HG03575 (cell line): ENCODE measurements around the gene TTLL5.
A peak's percentile ranks its signal among the peaks of the same experiment; 100 is the strongest.

Experiments used
- ATAC-seq: cut with Tn5 transposase; IDR thresholded peaks from one replicate; pipeline ENCODE4 v1.9.1; 2021; ENCODE audit not compliant: unreplicated experiment, insufficient number of reproducible peaks, low FRiP score; ENCODE audit errors: extremely low read depth

Gene TTLL5

DNA sequence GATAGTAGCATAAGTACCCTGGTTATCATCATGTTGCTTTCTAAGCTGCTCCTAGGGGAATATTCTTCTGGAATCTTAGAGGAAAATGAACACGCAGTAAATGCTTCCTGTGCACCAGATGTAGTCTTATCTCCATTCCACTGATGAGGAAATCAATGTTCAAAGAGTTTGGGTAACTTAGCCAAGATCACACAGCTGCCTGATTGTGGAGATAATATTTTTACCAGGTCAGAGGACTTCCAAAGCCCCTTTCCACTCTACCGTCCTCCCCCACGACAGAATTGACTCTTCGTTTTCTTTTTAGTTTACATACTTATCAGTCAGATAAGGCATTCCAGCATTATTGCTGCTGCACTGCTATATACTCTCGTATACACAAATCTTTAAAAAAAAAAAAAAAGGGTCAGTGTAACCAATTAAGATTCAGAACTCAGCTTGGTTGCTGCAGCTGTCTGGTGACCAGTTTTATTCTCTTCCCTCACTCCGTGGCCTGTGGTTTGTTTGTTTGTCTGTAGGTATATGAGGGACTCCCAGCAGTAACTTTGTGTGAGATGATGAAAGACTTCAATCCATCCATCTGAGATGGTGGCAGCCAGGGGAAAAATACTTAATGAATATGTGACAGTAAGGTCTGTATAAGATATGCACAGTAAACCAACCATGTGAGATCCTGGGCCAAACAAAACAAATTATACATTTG, 210.3 kb downstream of the TTLL5 start:
- no peak for ATAC-seq

DNA sequence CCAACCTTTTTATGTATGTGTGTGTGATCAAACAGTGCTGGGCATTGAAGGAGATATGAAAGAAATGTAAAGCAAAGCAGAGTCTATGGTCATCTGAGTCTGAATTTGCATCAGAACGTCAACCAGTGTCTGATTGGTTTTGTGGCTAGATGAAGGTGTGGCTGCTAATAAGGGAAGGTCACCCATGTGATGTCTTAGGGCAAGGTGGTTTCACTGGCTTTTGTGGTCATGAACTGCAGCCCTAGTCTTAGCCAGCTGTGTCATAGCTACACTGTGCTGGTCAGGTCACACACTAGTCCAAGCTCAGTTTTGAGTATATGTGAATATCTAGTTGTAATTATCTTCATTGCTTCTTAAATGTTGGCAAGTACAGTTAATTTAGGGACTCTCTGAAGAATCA, 214.9 kb downstream of the TTLL5 start:
- peak; percentile 90 for ATAC-seq

DNA sequence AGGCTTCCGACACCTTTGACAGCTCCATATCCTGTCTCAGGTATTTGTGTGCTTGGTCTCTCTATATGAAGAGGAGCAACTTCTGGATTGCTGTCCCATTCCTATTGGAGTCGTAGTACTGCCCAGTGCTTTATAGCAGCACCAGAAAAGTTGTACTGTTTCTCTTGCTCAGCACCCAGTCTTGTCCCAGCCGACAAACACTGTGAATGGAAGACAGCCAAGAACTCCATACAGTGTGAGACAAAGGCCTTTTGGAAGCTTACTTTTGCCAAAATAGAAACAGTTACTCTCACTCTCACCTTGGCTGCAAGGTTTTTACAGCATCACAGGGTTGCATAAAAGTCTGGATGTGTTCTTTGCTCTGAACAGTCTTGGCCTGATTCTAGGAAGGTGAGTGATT, 215.5 kb downstream of the TTLL5 start:
- no peak for ATAC-seq

DNA sequence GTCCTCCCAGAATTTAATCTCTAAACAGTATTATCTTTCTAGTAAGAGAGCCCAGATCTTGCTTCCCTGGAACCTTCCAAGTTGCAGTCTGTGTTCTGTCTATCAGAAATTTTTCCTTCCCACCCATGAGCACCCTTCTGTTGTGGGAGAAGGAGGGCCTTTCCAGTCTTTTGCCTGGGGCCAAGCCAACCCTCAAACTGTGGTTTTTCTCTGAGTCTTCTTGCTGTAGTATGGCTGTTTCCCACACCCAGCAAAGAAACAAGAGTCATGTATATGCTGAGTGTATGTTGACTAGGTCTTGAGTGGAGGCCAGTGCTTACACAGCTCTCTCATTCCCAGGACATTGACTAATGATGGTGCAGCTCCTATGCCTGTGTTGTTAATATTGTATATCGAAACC, 216.2 kb downstream of the TTLL5 start:
- ATAC-seq: no peak

DNA sequence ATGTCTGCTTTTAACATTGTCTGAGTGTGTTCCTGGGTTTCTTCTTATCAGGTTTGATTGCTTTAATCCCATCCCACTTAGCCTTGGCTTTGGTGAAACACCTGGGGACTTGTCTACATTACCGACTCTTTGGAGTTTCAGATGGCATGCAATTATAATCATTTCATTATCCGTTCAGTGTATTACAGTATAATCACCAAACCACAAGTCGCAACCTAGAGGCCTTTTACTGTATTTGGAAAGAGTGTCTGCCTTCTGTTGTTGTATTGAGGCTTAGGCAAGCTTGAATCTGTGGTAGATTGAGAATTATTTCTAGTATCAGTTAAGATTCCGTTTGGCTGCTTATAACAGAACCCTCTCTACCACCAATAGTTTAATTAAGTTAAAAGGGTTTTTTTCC, 216.8 kb downstream of the TTLL5 start:
- ATAC-seq: no peak

DNA sequence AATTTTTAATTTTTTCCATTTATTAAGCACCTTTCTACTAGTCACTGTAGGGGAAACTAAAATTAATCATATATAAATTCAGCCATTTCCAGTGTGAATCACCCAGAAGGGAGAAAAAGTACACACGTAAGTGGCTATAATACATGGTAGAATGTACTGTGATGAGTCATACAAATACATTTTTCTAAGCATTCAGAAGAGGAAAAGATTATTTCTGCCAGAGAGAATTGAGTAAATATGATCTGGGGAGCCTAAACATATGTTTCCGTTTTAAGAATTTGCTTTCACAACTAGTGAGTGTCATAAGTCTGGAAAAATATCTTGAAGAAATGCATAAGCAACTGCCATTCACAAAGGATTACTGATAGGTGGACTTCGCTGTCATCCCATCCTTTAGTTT, 218.0 kb downstream of the TTLL5 start:
- no peak for ATAC-seq

DNA sequence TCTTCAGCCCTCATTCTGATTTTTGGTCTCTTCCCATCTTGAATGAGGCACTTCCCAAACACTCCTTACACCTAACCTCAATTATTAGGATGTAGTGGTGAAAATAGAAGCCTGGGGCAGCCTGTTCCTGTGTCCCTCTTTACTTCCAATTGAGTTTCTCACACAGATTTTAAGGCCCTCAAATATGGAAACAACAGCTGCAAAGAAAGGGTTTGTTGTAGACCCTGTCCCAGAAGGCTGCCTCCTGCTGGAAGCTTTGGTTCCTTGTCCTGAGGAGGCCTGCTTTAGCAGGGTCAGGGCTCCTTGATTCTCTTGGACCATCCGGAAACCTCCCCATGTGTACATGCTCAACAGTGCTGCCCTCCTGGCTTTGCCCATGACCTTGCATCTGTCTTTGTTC, 219.5 kb downstream of the TTLL5 start:
- ATAC-seq: no peak

DNA sequence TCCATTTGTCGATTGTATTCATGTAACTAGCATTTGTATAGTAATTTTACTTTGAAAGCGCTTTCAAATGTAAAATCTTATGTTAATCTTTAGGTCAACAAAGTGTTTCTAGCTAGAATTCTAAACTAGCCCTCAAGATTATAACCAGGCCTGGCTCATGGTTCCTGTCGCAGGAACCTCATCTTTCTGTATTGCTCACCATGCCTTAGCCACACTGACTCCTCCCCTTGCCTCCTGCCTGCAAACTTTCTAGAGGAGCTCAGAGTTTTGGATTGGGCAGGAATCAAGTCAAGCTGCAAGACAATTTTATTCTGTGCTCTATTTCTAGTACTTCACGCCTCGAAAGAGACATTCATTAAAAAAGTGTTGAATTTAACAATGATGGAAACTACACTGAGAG, 220.9 kb downstream of the TTLL5 start:
- ATAC-seq: no peak

DNA sequence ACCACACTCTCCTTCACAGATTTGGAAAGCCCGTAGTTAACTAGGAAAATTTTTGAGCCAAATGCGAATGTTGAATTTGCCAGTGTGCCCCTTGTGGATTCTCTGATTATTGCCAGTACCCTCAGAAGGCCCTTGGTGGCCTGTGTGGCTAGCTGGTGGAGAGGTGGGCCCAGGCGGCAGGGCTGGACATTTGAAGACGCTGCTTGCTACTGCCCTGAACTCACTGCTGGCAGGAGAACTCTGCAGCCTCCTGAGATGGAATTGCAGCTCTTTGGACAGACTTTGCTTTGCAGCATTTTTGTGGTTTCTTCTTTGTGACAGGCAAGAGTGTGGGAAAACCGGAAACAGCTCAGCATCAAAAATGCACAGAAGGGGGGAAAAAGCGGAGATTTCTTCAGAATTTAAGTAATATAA, 223.2 kb downstream of the TTLL5 start:
- no peak for ATAC-seq

DNA sequence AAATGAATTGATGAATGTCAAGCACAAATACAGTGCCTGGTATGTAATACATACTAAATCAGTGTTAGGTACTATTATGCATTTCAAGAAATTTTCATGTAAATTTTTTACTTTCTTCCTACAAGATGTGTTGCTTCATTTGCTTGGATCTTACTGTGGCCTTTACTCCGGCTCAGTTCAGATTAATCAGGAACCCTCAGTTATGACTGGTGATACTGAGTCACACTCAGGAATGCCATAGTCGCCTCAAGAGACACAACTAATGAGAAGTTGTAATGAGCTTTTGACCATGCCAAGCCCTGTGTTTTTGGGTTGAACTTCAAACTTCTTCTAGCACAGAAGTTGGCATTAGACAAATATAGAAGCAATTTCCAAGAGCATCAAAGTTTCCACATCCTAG, 224.8 kb downstream of the TTLL5 start:
- ATAC-seq: no peak

DNA sequence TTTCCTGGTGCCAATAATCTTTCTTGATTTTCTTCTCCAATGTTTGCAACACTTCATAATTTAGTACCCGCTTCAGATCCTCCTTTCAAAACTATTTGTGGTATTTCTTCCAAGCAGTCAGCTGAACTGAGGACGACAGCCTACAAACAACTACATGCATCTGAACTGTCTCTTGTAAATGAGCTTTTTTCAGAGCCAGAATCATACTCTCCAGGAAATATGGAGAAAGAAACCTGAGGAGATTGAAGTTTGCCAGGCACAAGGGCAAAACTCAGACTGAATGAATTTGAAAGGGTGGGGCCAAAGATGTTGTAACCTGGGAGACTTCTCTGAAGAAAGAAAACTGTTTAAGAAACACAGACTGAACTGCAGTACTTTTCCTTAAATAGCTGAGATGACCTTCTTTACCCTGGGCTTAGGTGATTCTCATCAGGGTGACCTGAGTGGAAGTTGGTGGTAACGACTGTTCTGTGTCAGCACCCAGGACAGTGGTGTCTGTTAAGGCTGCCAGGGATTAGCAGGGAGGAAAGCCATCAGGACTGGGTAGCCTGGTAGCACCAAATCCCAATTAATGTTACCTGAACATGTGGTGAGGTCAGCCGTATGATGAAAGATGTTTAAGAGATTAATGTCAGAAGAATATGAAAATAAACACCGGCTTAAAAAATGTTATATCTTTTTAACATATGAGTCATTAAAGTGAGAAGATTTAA, 225.7 kb downstream of the TTLL5 start:
- ATAC-seq: no peak

DNA sequence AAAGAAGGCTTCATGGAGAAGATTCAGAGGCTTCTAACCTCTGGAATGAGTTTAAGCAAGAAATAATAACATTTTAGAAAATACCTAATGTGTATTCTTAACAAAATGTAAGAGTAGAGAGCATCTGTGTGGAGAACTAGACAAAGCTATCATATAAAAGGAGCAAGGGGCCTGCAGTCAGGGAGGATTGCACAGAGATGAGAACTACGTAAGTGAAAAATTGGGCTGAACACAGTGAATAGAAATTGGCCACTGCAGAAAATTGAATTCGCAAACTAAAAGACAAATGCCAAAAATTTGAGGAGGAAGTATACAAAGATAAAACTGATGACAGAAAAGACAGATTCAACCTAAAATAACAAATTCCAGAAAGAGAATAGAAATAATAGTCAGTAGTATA, 227.9 kb downstream of the TTLL5 start:
- ATAC-seq: no peak

DNA sequence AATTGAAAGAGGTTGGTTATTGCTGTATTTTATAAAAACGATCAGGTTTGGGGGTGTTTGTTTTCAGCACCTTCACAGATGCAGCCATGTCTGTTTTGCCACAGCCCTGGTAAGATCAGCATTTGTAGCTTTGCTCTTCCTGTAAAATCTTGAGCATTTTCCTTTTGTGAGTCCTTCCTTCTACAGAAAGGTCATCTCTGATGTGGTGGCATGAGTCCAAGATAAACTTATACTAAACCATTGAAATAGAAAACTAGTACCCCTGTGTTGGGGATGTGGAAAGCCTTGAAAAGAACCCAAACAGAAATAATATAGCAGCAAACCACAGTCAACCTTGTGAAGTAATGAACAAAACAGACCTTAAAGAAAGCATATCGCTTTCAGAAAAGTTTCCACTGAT, 235.3 kb downstream of the TTLL5 start:
- ATAC-seq: no peak

DNA sequence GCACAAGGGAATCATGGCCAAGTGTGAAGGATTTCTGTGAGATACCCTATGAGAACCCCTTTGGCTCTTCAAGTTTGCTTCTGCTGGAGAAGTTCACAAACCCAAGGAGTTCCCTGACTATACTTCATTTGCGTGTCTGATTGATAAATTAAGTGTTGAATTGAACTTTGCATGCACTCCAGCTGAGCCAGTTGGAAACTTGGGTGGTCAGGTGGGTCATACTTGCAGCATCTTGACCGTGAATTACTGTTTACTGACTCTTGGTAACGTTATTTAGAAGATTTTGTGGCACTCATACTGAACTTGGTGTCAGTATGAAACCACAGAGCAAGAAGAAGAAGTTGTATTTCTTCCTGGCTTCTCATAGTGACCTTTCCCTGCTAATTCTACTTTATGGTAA, 243.3 kb downstream of the TTLL5 start:
- no peak for ATAC-seq

DNA sequence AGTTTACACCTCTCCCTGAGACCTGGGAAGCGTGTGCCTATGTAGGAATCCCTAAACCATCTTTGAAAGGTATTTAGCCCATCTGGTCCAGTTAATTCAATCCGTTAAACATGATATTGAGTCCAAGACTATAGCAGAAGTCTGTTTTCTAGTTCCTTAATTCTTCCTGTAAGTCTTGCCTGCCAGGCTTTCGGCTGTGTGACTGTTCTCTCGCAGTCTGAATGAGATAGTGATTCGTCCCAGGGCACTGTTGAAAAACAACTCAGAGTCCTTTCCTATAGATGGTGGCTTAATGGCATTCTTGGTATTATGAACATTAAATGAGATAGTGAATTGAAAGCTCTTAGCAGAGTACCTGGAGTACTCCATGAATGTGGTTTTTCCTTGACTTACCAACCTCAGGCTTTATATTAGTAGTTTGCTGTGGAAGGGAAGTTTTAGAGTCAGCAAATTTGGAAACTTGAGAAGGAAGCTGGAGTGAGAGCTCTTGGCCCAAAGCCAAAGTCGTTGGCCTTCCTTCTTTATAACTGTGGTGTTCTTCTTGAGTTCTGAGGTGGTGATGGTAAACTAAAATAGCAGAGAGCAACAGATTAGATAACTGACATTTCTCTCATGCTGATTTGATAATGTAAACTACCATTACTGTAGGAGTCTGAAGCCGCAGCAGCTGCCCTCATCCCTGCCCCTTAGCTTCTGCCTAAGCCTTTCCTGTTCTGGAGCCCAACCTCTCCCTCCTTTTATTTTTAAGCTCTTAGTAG, 244.3 kb downstream of the TTLL5 start:
- no peak for ATAC-seq

DNA sequence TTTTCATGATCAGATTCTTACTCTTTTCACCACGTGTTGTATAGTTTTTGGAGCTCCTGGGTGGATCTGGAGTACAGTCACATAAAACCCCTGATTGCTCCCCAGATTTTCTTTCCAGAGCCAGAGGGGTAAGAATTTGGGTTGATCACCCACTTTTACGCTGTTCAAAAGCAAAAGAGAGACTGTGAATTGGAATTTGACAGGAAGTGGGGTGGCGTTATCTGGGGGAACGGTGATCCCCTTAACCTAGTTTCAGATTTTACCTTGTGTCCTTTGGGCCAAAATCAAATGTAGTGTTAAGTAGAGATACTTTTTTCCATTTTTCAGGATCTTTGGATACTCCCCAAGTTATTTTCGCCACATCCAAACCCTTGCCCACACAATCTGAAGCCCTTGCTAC, 245.2 kb downstream of the TTLL5 start:
- ATAC-seq: no peak

DNA sequence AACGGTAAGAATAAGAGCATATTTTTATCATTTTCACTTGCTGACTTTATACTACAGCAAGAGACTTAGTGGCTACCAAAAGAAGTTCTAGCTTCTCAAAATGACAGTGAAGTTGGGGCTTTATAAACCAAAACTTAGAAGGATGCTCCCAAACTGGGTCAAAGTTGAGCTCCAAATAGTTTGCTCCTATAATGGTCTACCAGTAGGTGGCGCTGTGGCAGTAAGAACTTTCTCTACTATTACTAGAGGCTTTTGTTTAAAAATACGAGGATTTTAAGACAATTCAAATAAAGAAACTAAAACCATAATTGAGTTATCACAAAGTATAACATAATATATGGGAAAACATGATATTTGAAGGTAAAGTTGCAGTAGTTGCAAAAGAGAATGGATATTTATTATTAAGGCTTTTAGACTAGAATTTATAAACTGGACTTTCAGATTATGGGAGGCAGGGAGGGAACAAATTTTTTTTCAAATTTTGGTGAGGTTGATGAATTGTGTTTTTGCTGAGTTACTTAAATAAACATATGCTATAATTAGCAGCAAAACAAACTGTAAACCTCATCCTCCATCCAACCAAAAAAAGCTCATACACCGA, 245.7 kb downstream of the TTLL5 start:
- ATAC-seq: no peak

DNA sequence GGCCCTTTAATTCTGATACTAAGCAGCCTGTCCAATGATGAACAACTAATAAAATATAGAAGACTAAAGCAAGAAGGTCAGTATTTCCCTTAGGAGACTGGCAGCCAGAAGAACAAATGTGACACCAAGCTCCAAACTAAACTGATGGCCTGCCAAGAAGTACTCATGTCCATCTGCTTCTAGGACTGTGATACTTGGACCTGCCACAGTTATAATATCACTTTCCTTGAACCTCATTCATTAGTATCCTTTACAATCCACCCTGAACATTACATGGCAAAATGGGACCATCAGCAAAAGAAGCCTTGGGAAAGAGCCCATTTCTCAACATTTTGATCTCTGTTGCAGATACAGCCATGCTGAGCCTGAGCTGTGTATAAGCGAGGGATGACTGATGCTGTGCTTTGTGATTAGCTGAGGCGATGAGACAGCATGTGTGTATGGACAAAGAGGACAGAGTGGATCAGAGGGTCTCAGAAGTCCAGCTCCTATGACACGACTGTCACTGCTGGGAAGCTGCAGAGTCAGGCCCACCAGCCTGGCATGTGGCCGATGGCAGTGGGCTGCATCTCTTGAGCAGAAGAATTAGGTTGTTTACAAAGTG, 246.8 kb downstream of the TTLL5 start:
- no peak for ATAC-seq

DNA sequence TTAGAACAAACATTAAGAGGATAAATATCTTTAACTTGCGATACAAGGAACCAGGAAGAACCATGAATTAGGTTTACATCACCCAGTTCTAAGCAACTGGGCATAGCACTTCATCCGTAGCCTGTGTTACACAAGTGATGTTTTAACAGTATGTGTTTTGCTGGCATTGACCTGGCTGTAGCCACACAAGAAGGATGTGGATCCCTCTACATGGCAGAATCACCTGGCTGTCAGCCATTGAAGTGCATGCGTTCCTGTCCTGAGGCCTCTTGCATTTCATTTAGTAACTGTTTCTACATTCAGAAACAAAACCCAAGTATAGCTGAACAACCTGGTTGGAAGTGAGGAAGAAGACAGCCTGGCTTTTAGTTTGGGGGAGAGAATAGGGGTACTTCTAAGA, 248.6 kb downstream of the TTLL5 start:
- no peak for ATAC-seq
